GM19468 (cell line): ENCODE results near the gene KCNV2.

ENCODE experiments used
- ATAC-seq: cut with Tn5 transposase; IDR thresholded peaks from one replicate; pipeline ENCODE4 v1.9.1; 2021; ENCODE audit warnings: mild to moderate bottlenecking, moderate library complexity, moderate number of reproducible peaks; ENCODE audit not compliant: unreplicated experiment; ENCODE audit errors: extremely low read depth

KCNV2 gene

DNA sequence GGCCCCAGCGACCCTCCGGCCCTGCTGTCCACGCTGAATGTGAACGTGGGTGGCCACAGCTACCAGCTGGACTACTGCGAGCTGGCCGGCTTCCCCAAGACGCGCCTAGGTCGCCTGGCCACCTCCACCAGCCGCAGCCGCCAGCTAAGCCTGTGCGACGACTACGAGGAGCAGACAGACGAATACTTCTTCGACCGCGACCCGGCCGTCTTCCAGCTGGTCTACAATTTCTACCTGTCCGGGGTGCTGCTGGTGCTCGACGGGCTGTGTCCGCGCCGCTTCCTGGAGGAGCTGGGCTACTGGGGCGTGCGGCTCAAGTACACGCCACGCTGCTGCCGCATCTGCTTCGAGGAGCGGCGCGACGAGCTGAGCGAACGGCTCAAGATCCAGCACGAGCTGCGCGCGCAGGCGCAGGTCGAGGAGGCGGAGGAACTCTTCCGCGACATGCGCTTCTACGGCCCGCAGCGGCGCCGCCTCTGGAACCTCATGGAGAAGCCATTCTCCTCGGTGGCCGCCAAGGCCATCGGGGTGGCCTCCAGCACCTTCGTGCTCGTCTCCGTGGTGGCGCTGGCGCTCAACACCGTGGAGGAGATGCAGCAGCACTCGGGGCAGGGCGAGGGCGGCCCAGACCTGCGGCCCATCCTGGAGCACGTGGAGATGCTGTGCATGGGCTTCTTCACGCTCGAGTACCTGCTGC, 839 bp downstream of the KCNV2 start:
- ATAC-seq: no peak

DNA sequence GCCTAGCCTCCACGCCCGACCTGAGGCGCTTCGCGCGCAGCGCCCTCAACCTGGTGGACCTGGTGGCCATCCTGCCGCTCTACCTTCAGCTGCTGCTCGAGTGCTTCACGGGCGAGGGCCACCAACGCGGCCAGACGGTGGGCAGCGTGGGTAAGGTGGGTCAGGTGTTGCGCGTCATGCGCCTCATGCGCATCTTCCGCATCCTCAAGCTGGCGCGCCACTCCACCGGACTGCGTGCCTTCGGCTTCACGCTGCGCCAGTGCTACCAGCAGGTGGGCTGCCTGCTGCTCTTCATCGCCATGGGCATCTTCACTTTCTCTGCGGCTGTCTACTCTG, 1.4 kb downstream of the KCNV2 start:
- no peak for ATAC-seq

DNA sequence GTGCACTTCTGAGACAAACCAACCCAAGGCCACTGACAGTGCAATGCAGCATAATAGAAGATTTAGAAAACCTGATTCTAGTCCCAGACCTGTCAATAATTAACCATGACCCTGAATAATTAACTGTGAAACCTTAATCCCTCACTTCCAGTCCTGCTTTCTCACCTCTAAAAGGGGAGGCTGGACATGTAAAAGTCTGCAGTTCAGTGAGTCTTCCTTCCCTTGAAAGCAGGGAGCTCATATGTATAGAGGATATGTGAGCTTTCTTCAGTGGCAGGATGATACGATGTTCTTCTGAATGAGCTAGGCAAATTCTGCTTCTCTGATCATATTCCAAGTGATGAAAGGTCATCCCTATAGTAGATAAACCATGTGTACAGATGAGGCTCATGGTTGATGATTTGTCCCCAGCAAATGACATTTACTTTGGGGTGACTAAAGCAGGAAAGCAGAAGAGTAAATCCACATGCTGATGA, 2.9 kb downstream of the KCNV2 start:
- no peak for ATAC-seq

DNA sequence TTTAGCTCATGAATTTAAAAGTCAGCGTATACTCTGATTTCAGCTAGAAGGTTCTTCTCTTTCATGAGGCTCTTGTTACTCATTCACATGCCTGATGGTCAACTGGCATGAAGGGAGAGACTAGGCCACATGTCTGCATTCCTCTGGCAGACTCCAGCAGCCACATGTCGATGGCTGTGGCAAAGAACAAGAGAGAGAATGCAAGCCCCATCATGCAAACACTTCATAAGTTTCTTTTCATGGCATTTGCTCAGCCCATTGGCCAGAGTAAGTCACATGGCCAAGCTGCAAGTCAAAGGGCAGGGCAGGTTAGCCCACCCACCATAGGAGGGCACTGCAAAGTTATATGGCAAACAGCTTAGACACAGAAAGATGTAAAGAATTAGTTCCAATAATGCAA, 5.4 kb downstream of the KCNV2 start:
- no peak for ATAC-seq

DNA sequence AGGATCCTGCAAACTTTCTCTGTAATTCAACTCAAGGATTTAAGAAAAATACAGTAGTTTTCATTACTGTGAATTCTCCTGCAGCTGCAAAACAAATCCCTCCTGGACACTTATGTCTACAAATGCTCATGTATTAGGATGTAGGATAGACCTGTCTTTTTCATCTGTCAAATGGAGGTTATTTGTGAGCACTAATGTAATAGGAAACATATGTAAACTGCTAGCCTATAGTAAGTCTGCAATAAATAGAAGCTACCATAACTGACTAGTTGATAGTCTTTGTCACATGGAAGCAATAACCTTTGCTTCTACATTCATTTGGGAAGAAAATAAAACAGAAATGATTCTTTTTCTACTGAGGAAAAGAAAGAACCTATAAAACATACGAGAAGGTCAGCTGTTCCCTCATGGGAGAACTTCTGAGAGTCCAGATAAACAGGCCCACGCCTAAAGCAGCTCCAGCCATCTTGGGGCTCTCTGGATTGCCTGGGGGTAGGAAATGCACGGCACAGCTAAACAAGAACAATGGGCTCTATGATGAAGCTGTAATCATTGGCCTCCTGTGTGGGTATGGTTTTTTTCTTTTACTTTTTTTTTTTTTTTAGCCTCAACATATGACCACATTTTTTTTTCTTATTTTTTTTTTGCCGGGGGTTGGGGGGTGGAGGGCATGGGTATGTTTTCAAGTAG, 6.2 kb downstream of the KCNV2 start:
- ATAC-seq: no peak

DNA sequence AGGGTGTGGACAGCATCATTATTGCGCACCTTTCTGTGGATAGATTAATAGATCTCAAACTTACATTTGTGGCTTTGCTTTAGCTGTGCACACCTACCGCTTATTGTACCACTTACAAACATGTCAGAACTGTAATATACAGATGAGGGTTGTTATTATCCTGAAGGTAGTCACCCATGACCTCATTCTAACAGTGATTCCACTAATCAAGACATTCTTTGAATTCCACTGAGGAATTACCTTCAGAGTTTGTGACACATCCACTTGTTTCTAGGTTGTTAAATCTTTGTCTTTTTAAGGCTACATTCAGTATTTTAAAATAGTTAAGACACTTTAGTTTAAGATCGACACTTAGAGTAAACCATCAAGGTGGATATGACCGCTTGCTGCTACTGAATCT, 7.8 kb downstream of the KCNV2 start:
- no peak for ATAC-seq

DNA sequence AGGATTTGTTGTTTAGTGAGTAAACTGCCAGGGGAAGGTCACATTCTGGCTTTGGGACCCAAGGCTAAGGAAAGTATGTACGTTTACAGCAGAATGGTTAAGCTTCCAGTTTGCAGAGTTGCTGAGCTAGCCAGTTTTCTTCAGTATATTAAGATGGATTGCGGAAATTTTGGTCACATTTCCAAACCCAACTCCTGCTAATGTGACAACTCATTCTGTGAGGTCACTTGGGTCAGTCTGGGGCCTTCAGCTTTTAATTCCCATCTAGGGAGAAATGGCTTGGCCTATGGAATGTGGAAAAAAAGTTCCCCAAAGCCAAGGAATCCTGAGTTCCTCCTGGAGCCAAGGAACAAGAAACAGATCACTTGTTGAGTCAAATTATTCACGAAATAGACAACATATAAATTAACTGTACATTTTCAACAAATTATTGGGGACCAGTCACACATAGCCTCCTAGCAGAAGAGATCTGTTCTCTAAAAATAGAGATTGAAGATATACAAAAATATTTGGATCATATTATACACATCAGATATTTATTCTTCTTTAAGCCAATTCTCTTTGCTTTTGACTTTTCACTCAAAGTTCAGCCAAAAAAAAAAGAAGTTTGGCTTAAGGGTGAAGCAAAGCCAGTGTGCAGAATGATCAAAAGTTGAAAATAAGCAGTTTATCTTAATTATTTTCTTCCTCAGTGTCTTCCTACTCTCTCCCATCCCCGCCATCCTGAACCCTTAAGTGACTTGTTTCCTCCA, 8.8 kb downstream of the KCNV2 start:
- no peak for ATAC-seq

DNA sequence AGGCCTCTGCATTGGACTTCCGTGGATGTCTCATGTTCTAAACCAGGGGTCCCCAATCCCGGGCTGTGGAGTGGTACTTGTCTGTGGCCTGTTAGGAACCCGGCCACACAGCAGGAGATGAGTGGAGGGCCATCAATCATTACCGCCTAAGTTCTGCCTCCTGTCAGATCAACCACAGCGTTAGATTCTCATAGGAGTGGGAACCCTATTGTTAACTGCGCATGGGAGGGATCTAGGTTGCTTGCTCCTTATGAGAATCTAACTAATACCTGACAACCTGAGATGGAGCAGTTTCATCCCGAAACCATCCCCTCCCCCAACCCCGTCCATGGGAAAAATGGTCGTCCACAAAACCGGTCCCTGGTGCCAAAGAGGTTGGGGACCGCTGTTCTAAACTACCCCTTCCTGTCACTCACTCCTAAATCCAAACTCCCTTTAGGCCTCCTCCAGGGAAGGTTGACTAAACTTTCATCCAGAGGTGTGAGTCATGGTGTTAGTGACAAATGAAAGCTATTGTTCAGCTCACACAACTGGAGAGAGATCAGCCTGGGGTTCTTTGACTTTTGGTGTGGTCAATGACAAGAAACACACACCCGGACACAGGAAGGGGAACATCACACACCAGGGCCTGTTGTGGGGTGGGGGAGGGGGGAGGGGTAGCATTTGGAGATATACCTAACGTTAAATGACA, 9.5 kb downstream of the KCNV2 start:
- no peak for ATAC-seq

DNA sequence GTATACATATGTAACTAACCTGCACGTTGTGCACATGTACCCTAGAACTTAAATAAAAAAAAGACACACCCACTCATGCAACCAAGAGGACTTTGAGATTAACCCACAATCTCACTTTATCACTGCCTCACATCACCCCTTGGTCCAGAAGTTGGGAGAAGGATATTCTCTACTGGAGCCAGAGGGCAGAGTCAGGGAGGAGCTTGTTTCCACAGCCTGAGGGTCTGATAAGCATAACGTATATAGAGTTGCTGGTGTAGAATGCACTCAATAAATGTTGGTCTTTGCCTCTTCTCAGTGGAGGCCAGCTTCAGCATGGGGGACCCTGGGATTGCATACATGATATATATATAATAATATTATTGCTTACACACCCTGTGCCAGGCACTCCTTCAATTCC, 10.1 kb downstream of the KCNV2 start:
- no peak for ATAC-seq

DNA sequence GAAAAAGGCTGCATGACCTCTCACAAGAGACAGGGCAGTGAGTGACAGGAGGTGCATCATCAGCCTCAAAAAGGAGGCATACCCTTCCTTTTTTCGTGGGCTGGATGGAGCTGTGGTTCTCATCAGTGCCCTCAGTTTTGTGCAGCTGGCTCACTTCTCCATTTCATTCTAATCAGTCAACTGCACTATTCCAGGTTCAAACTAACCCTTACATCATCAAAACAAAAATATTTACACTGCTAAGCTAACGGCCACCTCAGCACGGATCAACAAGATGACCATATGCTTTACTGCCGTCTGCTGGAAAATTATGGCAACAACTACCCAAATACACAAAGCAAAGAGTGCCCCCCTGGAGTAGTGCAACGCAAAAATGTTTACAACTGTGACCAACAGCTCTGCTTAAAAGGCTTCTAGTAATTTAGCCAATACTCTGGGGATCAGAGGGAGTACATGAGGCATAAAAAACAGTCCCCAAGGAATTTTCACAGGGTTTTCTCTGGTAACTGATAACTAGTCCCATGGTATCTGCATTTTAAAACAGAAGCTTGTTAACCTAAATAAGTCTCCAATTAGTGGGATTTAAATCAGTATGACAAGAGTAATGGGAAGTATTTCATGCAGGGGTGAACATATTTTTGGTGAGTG, 10.8 kb downstream of the KCNV2 start:
- ATAC-seq: peak; percentile 48

DNA sequence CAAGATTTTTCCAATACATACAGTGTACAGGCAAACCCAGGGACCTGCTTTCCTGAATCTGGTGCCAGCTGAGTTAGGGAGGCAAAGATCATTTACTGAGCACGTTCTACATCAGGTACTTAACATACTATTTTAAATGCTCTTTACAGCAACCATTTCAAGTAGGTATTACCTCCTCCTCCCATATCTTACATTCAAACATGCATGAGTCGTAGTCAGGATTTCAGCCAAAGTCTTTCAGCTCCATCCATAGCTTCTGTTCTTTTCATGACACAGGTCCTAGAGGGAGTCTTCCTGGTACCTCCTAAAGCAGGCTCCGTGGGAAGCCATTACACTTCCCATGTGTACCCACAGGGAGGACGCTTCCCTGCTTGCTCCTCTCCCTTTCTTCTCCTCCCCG, 11.7 kb downstream of the KCNV2 start:
- ATAC-seq: no peak

DNA sequence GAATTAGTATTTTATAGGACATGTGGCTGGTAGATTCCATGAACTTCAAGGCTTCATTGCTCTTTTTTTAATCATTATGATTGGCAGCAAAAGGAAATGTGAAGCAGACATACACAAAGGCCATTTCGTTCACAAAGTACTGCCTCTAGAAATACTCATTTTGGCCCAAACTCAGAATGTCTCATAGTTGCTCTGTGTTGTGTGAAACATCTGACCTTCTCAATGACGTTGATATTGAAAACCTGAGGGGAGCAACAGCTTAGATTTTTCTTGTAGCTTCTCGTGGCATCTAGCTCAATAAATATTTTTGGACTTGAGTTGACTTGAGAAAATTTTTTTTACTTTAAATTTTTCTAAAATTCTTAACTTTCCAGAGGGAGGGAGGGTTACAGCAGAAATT, 12.4 kb downstream of the KCNV2 start:
- ATAC-seq: no peak

DNA sequence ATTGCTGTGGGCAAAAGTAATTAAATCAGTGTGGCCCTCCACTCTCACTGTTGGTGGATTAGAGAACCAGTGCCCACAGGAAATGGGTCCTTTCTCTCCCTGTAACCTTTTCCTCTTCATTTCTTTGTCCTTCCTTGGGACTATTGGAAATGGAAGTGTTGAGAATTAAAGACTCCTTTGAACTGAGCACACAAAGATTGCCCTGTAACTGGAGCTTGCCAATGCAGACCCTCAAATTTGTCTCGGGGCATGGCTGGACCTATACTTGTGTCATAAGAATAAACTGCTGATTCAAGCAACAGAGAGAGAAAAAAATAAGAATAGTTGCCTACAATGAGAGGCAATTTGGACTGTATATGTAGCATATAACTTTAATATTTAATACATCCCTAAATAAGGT, 13.7 kb downstream of the KCNV2 start:
- ATAC-seq: no peak

DNA sequence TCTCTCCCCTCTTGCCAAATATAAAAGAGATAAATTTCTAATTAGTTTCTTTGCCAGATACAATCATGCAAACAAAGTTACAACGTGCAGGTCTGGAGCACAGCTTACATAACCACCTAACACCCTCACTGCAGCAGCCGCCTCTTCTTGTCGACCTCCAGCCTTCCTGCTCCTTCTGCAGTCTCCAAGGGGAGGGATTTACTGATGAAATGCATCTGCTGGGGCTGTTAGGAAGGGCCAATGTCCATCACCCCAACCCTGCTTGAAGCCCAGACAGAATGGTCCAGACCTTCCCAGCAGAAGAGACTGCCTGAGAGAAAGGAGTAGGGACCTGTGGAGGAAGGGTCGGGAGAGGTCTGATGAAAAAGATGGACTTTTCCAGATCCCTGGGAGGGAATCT, 15.2 kb downstream of the KCNV2 start:
- ATAC-seq: no peak

DNA sequence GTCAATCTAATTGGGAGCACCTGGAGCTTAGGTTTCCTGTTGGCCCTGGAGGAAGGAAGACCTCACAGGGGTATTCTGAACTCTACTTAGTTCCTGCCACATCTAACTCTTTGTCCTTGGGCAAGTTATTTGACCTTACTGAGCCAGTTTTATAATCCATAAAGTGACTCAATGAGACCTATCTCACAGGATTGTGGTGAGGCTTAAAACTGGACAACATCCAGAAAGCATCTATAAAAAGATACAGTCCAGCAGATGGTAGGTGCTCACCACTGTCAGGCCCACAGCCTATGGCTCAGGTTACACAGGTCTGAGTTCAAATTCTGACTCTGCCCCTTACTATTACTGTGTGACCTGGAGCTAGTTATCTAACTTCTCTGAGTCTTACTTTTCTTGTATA, 23.3 kb downstream of the KCNV2 start:
- ATAC-seq: no peak

DNA sequence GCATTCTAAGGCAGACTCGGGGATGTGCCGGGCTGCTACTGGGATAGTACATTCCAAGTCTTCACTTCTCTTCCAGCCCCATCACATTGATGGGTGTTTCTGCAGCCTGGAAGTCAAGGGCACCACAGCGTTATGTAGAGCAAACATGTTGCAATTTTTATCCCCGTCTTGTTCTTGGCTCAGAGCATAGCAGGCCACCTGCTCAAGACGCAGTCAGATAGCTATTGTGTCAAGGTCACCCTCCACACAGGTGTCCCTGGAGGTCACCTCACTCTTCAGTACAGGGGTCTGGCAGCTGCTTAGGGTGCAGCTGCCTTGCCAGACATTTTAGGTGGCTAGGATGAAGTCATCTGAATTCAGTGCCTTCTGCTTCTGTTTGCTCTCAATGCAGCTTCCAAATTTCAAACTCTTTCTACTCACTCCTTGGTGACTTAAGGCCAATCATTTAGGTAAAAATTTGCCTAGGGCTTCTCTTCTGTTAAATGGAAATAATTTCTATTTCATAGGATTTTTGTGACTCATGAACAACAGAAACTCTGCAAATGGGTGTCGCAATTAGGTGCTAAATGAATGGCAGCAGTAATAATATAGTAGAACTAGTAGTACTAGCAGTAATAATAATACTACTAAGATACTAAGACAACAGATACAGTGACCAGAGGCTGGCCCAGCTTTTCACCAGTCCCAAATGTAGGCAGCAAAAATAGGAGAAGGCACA, 24.3 kb downstream of the KCNV2 start:
- ATAC-seq: no peak

DNA sequence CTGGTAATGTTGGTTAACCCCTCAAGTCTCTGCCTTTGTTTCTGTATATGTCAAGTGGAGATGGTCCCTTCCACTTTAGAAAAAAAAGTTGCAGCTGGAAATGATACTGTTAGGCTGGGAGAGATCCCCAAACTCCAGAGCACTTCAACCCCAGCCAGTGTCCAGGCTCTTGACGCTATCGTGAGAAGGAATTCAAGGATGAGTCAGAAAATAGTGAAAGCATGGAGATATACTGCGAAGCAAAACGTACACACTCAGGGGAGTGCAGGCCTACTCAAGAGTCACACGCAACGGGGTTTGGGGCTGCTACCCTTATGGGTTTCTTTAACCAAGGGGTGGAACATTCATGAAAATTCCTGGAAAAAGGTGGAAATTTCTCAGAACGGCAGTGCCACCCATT, 24.9 kb downstream of the KCNV2 start:
- no peak for ATAC-seq

DNA sequence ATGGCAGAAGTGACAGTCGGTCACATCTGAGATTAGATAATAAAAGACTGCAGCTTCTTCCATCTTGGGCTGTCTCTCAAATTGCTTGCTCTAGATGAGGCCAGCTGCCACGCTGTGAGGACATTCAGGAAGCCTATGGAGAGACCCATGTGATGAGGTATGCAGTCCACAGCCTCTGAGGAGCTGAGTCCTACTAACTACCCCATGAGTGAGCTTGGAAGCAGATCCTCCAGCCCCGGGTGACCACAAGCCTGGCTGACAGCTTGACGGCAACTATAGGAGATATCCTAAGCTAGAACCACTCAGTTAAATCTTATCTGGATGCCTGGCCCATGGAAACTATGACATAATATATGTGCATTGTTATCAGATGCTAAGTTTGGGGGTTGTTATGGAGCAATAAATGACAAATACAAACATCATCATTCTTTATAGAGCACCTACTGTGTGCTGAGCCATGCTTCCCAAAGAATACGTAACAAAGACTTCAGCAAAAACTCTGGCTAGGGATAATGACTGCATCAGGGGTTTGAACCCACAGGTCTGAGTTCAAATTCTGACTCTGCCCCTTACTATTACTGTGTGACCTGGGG, 26.7 kb downstream of the KCNV2 start:
- no peak for ATAC-seq
